GM12875 (cell line): Measurements from ENCODE around the gene RACGAP1.

Source experiments
- H3K4me3 ChIP-seq: one replicate; pipeline ENCODE4 v1.5.1; 2011; ENCODE audit warnings: low read depth, low read length, control low read depth
- CTCF ChIP-seq: IDR thresholded peaks from 2 replicates; pipeline ENCODE4 v1.5.1; 2011; ENCODE audit warnings: low read depth, mild to moderate bottlenecking, control low read depth, inconsistent platforms, low read length, moderate library complexity, borderline replicate concordance; ENCODE audit not compliant: insufficient read depth

Gene RACGAP1

GRCh38 chr12:50069069-50069468, 43.8 kb upstream of the RACGAP1 start:
- no peak for TF ChIP-seq CTCF
- H3K4me3 ChIP-seq: no peak overlapping the region

- no peak overlapping the region for H3K4me3 ChIP-seq
- no peak for TF ChIP-seq CTCF
Observed at GRCh38 chr12:50066402-50066801, 41.1 kb upstream of the RACGAP1 start.

GRCh38 chr12:50065726-50066310, 40.5 kb upstream of the RACGAP1 start:
- TF ChIP-seq CTCF: no peak
- H3K4me3 ChIP-seq: no peak overlapping the region

GRCh38 chr12:50062728-50063460, 37.6 kb upstream of the RACGAP1 start:
- TF ChIP-seq CTCF: no peak
- no peak overlapping the region for H3K4me3 ChIP-seq

GRCh38 chr12:50061946-50062686, 36.8 kb upstream of the RACGAP1 start:
- TF ChIP-seq CTCF: no peak
- no peak overlapping the region for H3K4me3 ChIP-seq

- no peak for TF ChIP-seq CTCF
- H3K4me3 ChIP-seq: no peak overlapping the region
Observed at GRCh38 chr12:50061171-50061570, 35.9 kb upstream of the RACGAP1 start.
